Glutamatergic neuron (in vitro differentiated cells): ENCODE data around the gene MLPH. TPM values are rescaled to one million over a fixed set of nuclear protein-coding genes. Genes with fewer than 3 reads are reported as not detected.

Experiments
- DNase-seq: peaks from one replicate; pipeline ENCODE4 v3.0.0; 2022
- H3K27ac Mint-ChIP-seq: one replicate; pipeline ENCODE4 v1.8.0; 2020; ENCODE audit warnings: mild to moderate bottlenecking, mixed read lengths, inconsistent platforms; ENCODE audit not compliant: unreplicated experiment
- H3K27me3 Mint-ChIP-seq: one replicate; pipeline ENCODE4 v1.8.0; 2020; ENCODE audit warnings: mild to moderate bottlenecking, moderate library complexity, mixed read lengths, inconsistent platforms; ENCODE audit not compliant: unreplicated experiment
- H3K36me3 Mint-ChIP-seq: one replicate; pipeline ENCODE4 v1.8.0; 2020; ENCODE audit warnings: mild to moderate bottlenecking, mixed read lengths, inconsistent platforms; ENCODE audit not compliant: unreplicated experiment
- H3K4me1 Mint-ChIP-seq: one replicate; pipeline ENCODE4 v1.8.0; 2020; ENCODE audit warnings: mild to moderate bottlenecking, low read depth, mixed read lengths, inconsistent platforms; ENCODE audit not compliant: unreplicated experiment
- H3K4me3 Mint-ChIP-seq: one replicate; pipeline ENCODE4 v1.8.0; 2020; ENCODE audit warnings: mild to moderate bottlenecking, mixed read lengths, inconsistent platforms; ENCODE audit not compliant: unreplicated experiment
- H3K9me3 Mint-ChIP-seq: one replicate; pipeline ENCODE4 v1.8.0; 2020; ENCODE audit warnings: mild to moderate bottlenecking, moderate library complexity, mixed read lengths, inconsistent platforms; ENCODE audit not compliant: unreplicated experiment
- CTCF ChIP-seq: fragments of 200-600 bp; sonication (generic); IDR thresholded peaks from one replicate; pipeline ENCODE4 v1.5.0; 2021; ENCODE audit not compliant: partially characterized antibody, unreplicated experiment
- total RNA-seq: library from RNA; stranded (reverse); fragmentation: NEBNext Ultra II Directional; extraction: Animal tissue kit (Norgen Biotek cat#: 25700); gene quantifications from one replicate; pipeline ENCODE4 v1.2.1, GENCODE V29; 2021; ENCODE audit not compliant: unreplicated experiment

Gene MLPH
- total RNA-seq, 1 donor from 2014 or later, result 4.3 TPM

DNA sequence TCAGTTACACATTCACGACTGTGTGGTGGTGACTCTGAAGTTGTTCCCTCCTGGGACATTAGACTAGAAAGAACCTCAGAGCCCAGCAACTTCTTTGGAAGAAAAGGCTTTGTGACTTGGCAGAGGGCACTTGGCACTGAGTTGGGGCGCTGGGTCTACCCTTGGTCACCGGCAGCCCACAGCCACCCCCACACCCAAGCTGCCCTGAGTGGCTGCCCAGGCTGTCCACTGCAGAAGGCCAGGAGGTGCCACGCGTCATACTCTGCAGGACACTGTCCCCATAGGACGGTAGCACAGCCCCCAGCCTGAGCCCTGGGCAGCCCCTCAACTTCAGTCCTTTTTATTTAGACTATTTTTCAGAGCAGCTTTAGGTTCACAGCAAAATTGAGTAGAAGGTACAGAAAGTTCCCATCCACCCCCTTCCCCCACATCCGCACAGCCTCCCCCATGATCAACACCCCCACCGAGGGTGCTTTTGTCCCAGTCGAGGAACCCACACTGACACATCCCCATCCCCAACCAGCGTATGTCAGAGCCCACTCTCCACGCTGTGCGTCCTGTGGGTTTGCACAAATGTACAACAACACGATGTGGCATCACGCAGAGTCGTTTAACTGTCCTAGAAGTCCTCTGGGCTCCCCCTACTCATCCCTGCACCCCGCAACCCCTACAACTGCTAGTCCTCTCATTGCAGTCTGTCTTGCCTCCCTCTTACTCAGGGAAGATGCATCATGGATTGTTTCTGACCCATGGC is 80.4 kb downstream of the MLPH start:
- no peak for DNase-seq
- no peak for TF ChIP-seq CTCF
- Mint-ChIP-seq H3K27ac (no peak overlapping the region), H3K36me3 (no peaks in the 10 kb centered on the region), H3K4me1 (peaks cover 4% of the 10 kb centered on the region), H3K4me3 (no peak overlapping the region), H3K9me3 (peaks cover 5% of the 10 kb centered on the region), H3K27me3 (no peaks in the 10 kb centered on the region)

DNA sequence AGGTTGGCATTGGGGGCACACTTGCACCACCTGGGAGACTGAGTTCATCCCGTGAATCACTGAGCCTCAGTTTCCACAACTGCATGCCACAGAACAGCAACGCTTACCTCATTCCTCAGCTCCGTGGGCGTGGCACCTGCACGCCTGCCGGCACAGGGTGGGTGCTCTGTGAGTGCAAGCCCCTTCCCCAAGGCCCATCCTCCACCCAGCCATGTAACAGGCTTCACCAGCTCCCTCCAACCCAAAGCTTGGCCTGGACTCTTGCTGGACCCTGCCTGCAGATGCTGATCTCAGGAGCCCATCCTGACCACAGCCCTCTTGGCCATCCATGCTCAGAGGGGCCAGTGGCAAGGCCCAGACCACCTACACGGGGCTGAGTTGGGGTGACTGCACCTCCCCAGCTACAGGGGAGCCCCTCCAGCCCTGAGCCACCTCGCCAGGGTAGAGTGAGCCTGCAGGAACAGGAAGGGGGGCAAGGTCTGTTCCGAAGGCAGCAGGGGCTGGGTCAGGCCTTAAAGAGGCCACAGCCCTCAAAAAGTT is 81.1 kb downstream of the MLPH start:
- TF ChIP-seq CTCF, result no peak
- no peak for DNase-seq
- H3K4me3 Mint-ChIP-seq, result no peak overlapping the region
- H3K4me1 Mint-ChIP-seq, result peaks cover 1% of the 10 kb centered on the region
- no peak overlapping the region for H3K27ac Mint-ChIP-seq
- H3K27me3 Mint-ChIP-seq, result no peaks in the 10 kb centered on the region
- no peaks in the 10 kb centered on the region for H3K36me3 Mint-ChIP-seq
- H3K9me3 Mint-ChIP-seq, result peaks cover 4% of the 10 kb centered on the region

GRCh38 chr2:237569041-237569440 is 82.0 kb downstream of the MLPH start:
- TF ChIP-seq CTCF, result no peak
- no peak overlapping the region for H3K4me3 Mint-ChIP-seq
- H3K4me1 Mint-ChIP-seq, result no peaks in the 10 kb centered on the region
- H3K36me3 Mint-ChIP-seq, result no peaks in the 10 kb centered on the region
- DNase-seq, result no peak
- peaks cover 4% of the 10 kb centered on the region for H3K9me3 Mint-ChIP-seq
- H3K27ac Mint-ChIP-seq, result no peak overlapping the region
- no peaks in the 10 kb centered on the region for H3K27me3 Mint-ChIP-seq

GRCh38 chr2:237569896-237570295 is 82.8 kb downstream of the MLPH start:
- Mint-ChIP-seq H3K4me3 (no peak overlapping the region), H3K4me1 (no peaks in the 10 kb centered on the region), H3K27ac (no peak overlapping the region), H3K36me3 (no peaks in the 10 kb centered on the region), H3K9me3 (peaks cover 2% of the 10 kb centered on the region), H3K27me3 (no peaks in the 10 kb centered on the region)
- no peak for TF ChIP-seq CTCF
- DNase-seq, result no peak

- Mint-ChIP-seq H3K36me3 (no peaks in the 10 kb centered on the region), H3K4me3 (no peak overlapping the region), H3K27ac (no peak overlapping the region), H3K4me1 (no peaks in the 10 kb centered on the region), H3K27me3 (no peaks in the 10 kb centered on the region), H3K9me3 (peaks cover 2% of the 10 kb centered on the region)
- no peak for DNase-seq
- no peak for TF ChIP-seq CTCF
Observed at GRCh38 chr2:237570776-237571335, 83.8 kb downstream of the MLPH start.
